ENCODE data around the gene DCTPP1.
A peak's percentile ranks its signal among the peaks of the same experiment; 100 is the strongest.

DCTPP1 gene

DNA sequence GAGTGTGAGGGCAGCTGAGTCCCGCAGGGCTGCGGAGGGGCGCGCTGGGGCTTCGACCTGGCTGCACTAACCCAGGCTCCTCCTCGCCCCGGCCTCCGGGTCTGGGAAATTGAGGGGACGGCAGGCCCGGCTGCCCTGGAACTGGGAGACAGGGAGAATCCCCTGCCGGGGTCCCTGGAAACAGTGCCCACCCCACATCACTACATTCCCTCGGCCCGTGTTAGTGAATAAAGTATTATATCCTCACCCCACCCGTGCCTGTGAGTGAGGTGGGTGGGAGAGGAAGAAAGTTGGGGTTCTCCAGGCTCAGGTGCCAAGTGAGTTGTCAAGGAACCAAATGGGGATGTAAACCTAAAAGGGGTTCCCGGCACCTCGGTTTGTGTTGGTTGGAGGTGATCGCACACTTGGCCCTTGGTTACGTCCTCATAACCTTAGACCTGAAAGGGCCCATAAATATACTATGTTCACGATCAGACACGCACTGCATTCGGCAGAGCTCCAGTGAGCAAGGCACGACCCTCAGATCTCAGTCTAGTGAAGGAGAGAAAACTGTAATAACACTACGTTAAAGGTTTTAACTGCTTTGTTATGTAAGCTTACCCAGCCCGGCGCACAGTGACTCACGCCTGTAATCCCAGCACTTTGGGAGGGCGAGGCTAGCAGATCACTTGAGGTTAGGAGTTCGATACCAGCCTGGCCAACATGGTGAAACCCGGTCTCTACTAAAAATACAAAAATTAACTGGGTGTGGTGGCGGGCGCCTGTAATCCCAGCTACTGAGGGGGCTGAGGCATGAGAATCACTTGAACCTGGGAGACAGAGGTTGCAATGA, 11.3 kb downstream of the DCTPP1 start (continued):
- TF ChIP-seq MYNN (tag by site-specific recombination; IDR thresholded peaks at IDR 0.05; ENCODE audit: borderline replicate concordance) (no peak), ZNF548 (tag by site-specific recombination; IDR thresholded peaks at IDR 0.05) (no peak), ZNF423 (tag by site-specific recombination; IDR thresholded peaks at IDR 0.05) (no peak), RBAK (tag by site-specific recombination; IDR thresholded peaks at IDR 0.05) (no peak), GLIS1 (tag by site-specific recombination; IDR thresholded peaks at IDR 0.05) (peak; percentile 23), ZNF324 (tag by site-specific recombination; IDR thresholded peaks at IDR 0.05) (0 out of 2 replicates have a peak, but pooled peaks have one; percentile 0), ZNF555 (tag by site-specific recombination; conservative IDR thresholded peaks at IDR 0.05) (no peak), ZBTB17 (tag by site-specific recombination; IDR thresholded peaks at IDR 0.05) (no peak), ZNF621 (tag by site-specific recombination; IDR thresholded peaks at IDR 0.05) (no peak), ZFHX2 (tag by site-specific recombination; conservative IDR thresholded peaks at IDR 0.05) (no peak), KLF1 (tag by site-specific recombination; IDR thresholded peaks at IDR 0.05) (peak; percentile 70), ZNF221 (tag by site-specific recombination; IDR thresholded peaks at IDR 0.05; ENCODE audit: borderline replicate concordance) (no peak), KLF7 (tag by site-specific recombination; IDR thresholded peaks at IDR 0.05; ENCODE audit: borderline replicate concordance) (0 out of 2 replicates have a peak, but pooled peaks have one; percentile 51), ZBTB7A (tag by site-specific recombination; IDR thresholded peaks at IDR 0.05; ENCODE audit: low read depth) (no peak), IKZF3 (tag by site-specific recombination; IDR thresholded peaks at IDR 0.05) (peak; percentile 11; the same call in 1 of the 2 replicates), ZBTB20 (tag by site-specific recombination; IDR thresholded peaks at IDR 0.05) (peak; percentile 56; the same call in 1 of the 2 replicates), ZNF16 (tag by site-specific recombination; IDR thresholded peaks at IDR 0.05; ENCODE audit: low read depth) (no peak)
- TF ChIP-seq, protein P1, sequence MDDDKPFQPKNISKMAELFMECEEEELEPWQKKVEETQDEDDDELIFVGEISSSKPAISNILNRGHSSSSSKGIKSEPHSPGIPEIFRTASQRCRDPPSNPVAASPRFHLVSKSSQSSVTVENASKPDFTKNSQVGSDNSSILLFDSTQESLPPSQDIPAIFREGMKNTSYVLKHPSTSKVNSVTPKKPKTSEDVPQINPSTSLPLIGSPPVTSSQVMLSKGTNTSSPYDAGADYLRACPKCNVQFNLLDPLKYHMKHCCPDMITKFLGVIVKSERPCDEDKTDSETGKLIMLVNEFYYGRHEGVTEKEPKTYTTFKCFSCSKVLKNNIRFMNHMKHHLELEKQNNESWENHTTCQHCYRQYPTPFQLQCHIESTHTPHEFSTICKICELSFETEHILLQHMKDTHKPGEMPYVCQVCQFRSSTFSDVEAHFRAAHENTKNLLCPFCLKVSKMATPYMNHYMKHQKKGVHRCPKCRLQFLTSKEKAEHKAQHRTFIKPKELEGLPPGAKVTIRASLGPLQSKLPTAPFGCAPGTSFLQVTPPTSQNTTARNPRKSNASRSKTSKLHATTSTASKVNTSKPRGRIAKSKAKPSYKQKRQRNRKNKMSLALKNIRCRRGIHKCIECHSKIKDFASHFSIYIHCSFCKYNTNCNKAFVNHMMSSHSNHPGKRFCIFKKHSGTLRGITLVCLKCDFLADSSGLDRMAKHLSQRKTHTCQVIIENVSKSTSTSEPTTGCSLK (tag by site-specific recombination; IDR thresholded peaks at IDR 0.05), result no peak
- TF ChIP-seq, protein P2, sequence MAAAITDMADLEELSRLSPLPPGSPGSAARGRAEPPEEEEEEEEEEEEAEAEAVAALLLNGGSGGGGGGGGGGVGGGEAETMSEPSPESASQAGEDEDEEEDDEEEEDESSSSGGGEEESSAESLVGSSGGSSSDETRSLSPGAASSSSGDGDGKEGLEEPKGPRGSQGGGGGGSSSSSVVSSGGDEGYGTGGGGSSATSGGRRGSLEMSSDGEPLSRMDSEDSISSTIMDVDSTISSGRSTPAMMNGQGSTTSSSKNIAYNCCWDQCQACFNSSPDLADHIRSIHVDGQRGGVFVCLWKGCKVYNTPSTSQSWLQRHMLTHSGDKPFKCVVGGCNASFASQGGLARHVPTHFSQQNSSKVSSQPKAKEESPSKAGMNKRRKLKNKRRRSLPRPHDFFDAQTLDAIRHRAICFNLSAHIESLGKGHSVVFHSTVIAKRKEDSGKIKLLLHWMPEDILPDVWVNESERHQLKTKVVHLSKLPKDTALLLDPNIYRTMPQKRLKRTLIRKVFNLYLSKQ (tag by site-specific recombination; IDR thresholded peaks at IDR 0.05; ENCODE audit: borderline replicate concordance), result no peak
- TF ChIP-seq, protein P3, sequence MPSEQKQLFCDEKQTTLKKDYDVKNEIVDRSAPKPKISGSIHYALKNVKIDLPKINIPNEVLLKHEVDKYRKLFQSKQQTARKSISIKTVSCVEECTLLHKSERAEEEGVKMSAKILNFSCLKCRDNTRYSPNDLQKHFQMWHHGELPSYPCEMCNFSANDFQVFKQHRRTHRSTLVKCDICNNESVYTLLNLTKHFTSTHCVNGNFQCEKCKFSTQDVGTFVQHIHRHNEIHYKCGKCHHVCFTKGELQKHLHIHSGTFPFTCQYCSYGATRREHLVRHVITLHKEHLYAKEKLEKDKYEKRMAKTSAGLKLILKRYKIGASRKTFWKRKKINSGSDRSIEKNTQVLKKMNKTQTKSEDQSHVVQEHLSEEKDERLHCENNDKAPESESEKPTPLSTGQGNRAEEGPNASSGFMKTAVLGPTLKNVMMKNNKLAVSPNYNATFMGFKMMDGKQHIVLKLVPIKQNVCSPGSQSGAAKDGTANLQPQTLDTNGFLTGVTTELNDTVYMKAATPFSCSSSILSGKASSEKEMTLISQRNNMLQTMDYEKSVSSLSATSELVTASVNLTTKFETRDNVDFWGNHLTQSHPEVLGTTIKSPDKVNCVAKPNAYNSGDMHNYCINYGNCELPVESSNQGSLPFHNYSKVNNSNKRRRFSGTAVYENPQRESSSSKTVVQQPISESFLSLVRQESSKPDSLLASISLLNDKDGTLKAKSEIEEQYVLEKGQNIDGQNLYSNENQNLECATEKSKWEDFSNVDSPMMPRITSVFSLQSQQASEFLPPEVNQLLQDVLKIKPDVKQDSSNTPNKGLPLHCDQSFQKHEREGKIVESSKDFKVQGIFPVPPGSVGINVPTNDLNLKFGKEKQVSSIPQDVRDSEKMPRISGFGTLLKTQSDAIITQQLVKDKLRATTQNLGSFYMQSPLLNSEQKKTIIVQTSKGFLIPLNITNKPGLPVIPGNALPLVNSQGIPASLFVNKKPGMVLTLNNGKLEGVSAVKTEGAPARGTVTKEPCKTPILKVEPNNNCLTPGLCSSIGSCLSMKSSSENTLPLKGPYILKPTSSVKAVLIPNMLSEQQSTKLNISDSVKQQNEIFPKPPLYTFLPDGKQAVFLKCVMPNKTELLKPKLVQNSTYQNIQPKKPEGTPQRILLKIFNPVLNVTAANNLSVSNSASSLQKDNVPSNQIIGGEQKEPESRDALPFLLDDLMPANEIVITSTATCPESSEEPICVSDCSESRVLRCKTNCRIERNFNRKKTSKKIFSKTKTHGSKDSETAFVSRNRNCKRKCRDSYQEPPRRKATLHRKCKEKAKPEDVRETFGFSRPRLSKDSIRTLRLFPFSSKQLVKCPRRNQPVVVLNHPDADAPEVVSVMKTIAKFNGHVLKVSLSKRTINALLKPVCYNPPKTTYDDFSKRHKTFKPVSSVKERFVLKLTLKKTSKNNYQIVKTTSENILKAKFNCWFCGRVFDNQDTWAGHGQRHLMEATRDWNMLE (tag by site-specific recombination; conservative IDR thresholded peaks at IDR 0.05; ENCODE audit: low read depth), result no peak
- TF ChIP-seq, protein P4, sequence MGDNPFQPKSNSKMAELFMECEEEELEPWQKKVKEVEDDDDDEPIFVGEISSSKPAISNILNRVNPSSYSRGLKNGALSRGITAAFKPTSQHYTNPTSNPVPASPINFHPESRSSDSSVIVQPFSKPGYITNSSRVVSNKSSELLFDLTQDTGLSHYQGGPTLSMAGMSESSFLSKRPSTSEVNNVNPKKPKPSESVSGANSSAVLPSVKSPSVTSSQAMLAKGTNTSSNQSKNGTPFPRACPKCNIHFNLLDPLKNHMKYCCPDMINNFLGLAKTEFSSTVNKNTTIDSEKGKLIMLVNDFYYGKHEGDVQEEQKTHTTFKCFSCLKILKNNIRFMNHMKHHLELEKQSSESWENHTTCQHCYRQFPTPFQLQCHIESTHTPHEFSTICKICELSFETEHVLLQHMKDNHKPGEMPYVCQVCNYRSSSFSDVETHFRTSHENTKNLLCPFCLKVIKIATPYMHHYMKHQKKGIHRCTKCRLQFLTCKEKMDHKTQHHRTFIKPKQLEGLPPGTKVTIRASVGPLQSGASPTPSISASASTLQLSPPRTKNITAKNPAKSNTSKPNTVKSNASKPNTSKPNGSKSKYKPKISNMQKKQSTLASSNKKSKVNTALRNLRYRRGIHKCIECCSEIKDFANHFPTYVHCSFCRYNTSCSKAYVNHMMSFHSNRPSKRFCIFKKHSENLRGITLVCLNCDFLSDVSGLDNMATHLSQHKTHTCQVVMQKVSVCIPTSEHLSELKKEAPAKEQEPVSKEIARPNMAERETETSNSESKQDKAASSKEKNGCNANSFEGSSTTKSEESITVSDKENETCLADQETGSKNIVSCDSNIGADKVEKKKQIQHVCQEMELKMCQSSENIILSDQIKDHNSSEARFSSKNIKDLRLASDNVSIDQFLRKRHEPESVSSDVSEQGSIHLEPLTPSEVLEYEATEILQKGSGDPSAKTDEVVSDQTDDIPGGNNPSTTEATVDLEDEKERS (tag by site-specific recombination; IDR thresholded peaks at IDR 0.05), result no peak
- TF ChIP-seq, protein P5, sequence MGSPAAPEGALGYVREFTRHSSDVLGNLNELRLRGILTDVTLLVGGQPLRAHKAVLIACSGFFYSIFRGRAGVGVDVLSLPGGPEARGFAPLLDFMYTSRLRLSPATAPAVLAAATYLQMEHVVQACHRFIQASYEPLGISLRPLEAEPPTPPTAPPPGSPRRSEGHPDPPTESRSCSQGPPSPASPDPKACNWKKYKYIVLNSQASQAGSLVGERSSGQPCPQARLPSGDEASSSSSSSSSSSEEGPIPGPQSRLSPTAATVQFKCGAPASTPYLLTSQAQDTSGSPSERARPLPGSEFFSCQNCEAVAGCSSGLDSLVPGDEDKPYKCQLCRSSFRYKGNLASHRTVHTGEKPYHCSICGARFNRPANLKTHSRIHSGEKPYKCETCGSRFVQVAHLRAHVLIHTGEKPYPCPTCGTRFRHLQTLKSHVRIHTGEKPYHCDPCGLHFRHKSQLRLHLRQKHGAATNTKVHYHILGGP (tag by site-specific recombination; IDR thresholded peaks at IDR 0.05), result no peak
- TF ChIP-seq, protein P6, sequence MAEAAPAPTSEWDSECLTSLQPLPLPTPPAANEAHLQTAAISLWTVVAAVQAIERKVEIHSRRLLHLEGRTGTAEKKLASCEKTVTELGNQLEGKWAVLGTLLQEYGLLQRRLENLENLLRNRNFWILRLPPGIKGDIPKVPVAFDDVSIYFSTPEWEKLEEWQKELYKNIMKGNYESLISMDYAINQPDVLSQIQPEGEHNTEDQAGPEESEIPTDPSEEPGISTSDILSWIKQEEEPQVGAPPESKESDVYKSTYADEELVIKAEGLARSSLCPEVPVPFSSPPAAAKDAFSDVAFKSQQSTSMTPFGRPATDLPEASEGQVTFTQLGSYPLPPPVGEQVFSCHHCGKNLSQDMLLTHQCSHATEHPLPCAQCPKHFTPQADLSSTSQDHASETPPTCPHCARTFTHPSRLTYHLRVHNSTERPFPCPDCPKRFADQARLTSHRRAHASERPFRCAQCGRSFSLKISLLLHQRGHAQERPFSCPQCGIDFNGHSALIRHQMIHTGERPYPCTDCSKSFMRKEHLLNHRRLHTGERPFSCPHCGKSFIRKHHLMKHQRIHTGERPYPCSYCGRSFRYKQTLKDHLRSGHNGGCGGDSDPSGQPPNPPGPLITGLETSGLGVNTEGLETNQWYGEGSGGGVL (tag by site-specific recombination; IDR thresholded peaks at IDR 0.05), result no peak
